Dendritic cell treated with granulocyte-macrophage colony-stimulating factor and Interleukin-4, amounts not matched to agents 40 ng/mL and 50 ng/mL, for 4 days (primary cell): ENCODE data around the gene ZNF112.

Experiments used
- H3K27ac Mint-ChIP-seq: one replicate; pipeline ENCODE4 v1.8.0; 2022; ENCODE audit warnings: mild to moderate bottlenecking, mixed read lengths
- H3K27me3 Mint-ChIP-seq: one replicate; pipeline ENCODE4 v1.8.0; 2022; ENCODE audit warnings: mild to moderate bottlenecking, mixed read lengths
- H3K36me3 Mint-ChIP-seq: one replicate; pipeline ENCODE4 v1.8.0; 2022; ENCODE audit warnings: low read depth, mixed read lengths
- H3K4me1 Mint-ChIP-seq: one replicate; pipeline ENCODE4 v1.8.0; 2022; ENCODE audit warnings: low read depth, mixed read lengths
- H3K4me3 Mint-ChIP-seq: one replicate; pipeline ENCODE4 v1.8.0; 2022; ENCODE audit warnings: mild to moderate bottlenecking, moderate library complexity, mixed read lengths
- H3K9me3 Mint-ChIP-seq: one replicate; pipeline ENCODE4 v1.8.0; 2022; ENCODE audit warnings: mixed read lengths
- intact Hi-C: fragments of 100-400 bp; cut with micrococcal nuclease; formaldehyde crosslinking; loops from one replicate; pipeline ENCODE4 v1.15.0; 2022

ZNF112 gene

DNA sequence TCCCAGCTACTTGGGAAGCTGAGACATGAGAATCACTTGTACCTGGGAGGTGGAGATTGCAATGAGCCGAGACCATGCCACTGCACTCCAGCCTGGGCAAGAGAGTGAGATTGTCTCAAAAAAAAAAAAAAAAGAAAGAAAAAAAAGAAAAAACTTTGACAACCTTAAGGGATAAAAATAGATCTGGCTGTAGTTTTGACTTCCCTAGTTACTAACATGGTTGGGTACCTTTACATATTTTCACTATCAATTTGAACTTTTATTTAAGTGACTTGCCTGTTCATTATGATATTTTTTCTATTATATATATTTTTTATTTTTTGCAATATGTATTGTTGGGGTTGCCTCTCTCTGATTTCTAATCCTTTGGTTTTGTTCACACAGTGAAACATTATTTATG lies 43.2 kb downstream of the ZNF112 start:
- Mint-ChIP-seq H3K27me3 (peaks cover 1% of the 10 kb centered on the region), H3K4me3 (no peak overlapping the region), H3K36me3 (no peaks in the 10 kb centered on the region), H3K4me1 (no peaks in the 10 kb centered on the region), H3K27ac (no peak overlapping the region), H3K9me3 (peaks cover 73% of the 10 kb centered on the region)
- intact Hi-C loops, result no loop called here

DNA sequence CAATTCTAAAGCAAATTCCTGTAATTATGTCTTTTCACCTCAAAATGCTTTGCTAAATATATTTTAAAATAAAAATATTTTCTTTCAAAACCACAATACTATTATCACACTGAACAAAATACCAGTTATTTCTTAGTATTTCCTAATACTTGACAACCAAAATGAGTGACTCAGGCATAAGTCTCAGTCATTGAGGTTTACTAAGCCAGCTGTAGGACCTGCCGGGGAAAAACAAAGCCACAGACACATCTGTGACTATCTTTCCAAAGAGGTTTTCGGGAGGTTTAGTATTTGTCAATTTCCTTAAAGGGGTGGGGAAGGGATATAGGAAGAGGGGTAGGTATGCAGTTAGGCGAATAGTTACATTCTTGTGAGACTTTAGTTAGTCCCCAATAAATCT lies 48.5 kb downstream of the ZNF112 start:
- Mint-ChIP-seq H3K4me1 (peaks cover 11% of the 10 kb centered on the region), H3K9me3 (peaks cover 54% of the 10 kb centered on the region), H3K27ac (no peak overlapping the region), H3K4me3 (no peak overlapping the region), H3K27me3 (peaks cover 3% of the 10 kb centered on the region), H3K36me3 (peaks cover 13% of the 10 kb centered on the region)
- intact Hi-C loops, result loop anchor here (10.0 kb wide), 1 partner anchor 143 kb away; the partner anchor contains the start of gene ZNF226

DNA sequence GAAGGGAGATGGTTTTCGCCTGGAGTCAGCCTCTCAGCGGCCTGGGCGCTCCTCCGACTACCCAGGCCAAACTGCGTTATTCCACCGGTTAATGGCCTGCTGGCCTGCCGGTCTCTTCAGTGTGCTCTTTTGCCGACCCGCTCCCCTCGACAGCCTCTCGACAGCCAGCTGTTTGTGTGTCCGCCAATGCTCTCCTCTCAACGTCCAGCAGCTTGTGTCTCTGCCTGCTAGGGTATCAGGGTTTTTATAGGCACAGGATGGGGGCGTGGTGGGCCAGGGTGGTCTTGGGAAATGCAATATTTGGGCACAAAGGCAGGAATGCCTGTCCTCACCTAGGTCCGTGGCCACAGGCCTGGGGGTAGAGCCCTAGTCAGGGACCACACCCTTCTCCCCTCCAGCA lies 50.2 kb downstream of the ZNF112 start:
- intact Hi-C loops, result loop anchor here (10.0 kb wide), 1 partner anchor 141 kb away; the partner anchor contains the start of gene ZNF226
- no peak overlapping the region for H3K27ac Mint-ChIP-seq
- H3K4me1 Mint-ChIP-seq, result peaks cover 11% of the 10 kb centered on the region
- no peak overlapping the region for H3K4me3 Mint-ChIP-seq
- peaks cover 47% of the 10 kb centered on the region for H3K9me3 Mint-ChIP-seq
- H3K27me3 Mint-ChIP-seq, result peaks cover 3% of the 10 kb centered on the region
- H3K36me3 Mint-ChIP-seq, result peaks cover 26% of the 10 kb centered on the region

DNA sequence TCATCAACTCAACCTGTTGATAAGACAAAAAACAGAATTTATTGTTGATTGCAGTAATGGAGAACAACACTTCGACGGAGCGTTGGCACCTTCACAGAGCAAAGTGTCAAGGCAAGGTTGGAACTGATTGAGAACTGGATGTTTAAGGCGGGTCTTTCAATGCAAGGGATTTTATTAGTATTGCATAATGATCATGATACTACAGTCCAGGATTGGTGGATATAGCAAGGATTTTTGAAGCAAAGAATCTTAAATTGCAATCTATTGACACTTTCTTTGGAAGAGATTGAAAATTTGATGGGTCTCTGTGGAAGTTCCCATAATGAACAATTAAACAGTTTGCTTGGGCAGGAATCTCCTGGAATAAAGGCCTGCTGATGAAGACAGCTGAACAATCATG lies 51.0 kb downstream of the ZNF112 start:
- H3K27me3 Mint-ChIP-seq, result peaks cover 3% of the 10 kb centered on the region
- H3K4me1 Mint-ChIP-seq, result peaks cover 11% of the 10 kb centered on the region
- H3K36me3 Mint-ChIP-seq, result peaks cover 34% of the 10 kb centered on the region
- H3K27ac Mint-ChIP-seq, result no peak overlapping the region
- intact Hi-C loops, result loop anchor here (2.0 to 10.0 kb wide), 4 partner anchors 99 to 303 kb away; partner anchors contain the start of genes ZNF225, ZNF226 and ZNF230
- H3K4me3 Mint-ChIP-seq, result peak overlapping the region; percentile 83
- H3K9me3 Mint-ChIP-seq, result peaks cover 47% of the 10 kb centered on the region

DNA sequence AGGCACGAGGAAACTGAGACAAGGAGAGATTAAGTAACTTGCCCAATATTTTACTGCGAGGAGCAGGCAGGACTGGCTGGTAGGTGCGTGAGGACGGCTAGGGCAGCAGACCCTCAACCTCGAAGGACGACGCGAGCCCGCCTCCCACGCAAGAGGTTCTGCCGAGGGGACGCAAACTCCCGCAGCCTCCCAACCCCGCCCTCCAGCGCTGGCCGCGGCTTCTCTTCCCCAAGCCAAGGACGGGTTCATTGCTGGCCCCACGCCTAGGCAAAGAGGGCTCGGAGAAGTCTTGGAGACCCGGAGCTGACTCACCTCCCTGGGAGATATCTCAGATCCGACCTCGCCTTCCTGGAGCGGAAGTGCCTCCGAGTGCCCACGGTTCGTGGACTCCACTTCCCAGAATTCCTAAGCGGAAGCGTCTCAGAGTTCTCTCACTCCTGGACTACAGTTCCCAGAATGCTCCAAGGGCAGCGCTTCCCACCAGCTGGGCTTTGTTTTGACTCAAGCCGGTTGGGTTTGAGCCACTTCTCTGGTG lies 51.8 kb downstream of the ZNF112 start, which contains the start of gene ZNF235:
TSS of gene ZNF235 (minus strand) at position 367 of the 535 bp plus-strand sequence. CDS start 1,621 bp downstream, outside the sequence.
- Mint-ChIP-seq H3K4me3 (peak within 1 kb of the TSS; percentile 83), H3K27me3 (peaks cover 3% of the 10 kb centered on the region), H3K4me1 (peaks cover 11% of the 10 kb centered on the region), H3K36me3 (peaks cover 41% of the 10 kb centered on the region), H3K27ac (peak within 1 kb of the TSS; percentile 81), H3K9me3 (peaks cover 41% of the 10 kb centered on the region)
- intact Hi-C loops, result loop anchor here (2.0 to 10.0 kb wide), 5 partner anchors 53 to 302 kb away; partner anchors contain the start of genes ZNF112, ZNF225, ZNF226 and ZNF230

DNA sequence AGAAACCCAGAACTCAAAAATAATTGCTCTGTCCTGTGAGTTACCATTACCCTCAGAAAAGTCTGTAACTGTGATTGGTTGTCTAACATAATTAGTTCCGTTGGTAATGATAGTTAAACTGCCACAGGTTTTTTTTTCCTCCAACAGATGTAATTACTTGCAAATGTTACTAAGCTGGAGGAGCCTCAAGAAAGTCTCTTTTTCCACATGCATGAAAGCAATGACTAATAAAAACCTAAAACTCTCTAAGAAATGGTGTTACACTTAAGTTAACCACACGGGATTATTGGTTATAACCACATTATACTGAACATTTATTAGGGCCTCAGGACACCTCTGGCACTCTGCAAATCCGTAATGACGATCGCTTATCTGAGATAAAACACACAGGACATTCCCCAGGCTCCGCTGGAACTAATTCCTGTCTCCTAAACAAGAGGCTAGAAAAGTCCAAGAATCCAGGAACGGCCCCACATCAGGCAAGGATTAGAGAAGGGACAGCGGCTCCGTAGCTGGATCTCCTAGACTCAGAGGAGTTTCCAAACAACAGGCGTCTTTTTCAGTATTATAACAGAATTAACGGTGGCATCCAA lies 52.4 kb downstream of the ZNF112 start:
- H3K27ac Mint-ChIP-seq, result peak overlapping the region; percentile 81
- peak overlapping the region; percentile 83 for H3K4me3 Mint-ChIP-seq
- intact Hi-C loops, result loop anchor here (2.0 to 10.0 kb wide), 5 partner anchors 53 to 301 kb away; partner anchors contain the start of genes ZNF112, ZNF225, ZNF226 and ZNF230
- H3K4me1 Mint-ChIP-seq, result peaks cover 11% of the 10 kb centered on the region
- H3K27me3 Mint-ChIP-seq, result peaks cover 3% of the 10 kb centered on the region
- H3K9me3 Mint-ChIP-seq, result peaks cover 38% of the 10 kb centered on the region
- H3K36me3 Mint-ChIP-seq, result peaks cover 48% of the 10 kb centered on the region

DNA sequence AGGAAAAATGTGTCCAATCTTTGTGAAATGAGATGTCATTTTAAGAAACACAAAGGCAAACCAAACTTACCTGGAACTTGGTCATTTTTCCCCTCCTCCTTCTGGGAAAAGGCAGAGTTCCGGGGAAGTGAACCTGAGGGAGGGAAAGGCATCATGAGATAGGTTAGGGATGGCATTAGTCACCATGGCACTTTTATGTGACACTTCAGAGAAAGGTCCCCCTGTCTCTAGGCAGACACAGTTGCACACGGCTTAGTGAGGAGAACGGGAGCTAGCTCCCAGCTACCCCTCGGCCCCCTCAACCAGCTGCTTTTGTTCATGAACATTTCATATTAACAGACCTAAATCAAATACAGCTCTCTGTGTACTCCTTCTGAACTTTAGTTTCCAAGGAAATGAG lies 53.2 kb downstream of the ZNF112 start:
- Mint-ChIP-seq H3K36me3 (peaks cover 55% of the 10 kb centered on the region), H3K27me3 (peaks cover 3% of the 10 kb centered on the region), H3K9me3 (peaks cover 31% of the 10 kb centered on the region), H3K27ac (no peak overlapping the region), H3K4me1 (peaks cover 11% of the 10 kb centered on the region), H3K4me3 (no peak overlapping the region)
- intact Hi-C loops, result loop anchor here (5.0 to 10.0 kb wide), 2 partner anchors 54 to 139 kb away; partner anchors contain the start of genes ZNF112 and ZNF226

DNA sequence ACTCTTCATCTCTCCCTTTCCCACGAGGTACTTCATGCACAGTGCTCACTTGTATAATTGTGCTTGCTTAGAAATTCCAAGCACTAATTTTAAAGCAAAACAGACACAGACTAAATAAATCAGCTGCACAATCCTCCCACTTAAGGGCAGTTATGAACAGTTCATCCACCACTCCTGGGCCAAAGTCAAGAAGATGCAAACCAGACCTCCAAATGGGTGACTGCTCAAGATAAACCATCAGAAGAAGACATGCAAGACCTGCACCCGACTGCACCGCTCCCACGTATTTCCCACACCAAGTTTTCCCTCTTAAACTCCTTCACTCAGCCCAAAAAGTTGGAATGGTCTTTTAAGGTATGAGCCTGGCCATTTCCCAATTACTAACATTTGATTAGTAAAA lies 71.5 kb downstream of the ZNF112 start:
- Mint-ChIP-seq H3K27me3 (no peaks in the 10 kb centered on the region), H3K27ac (no peak overlapping the region), H3K4me3 (no peak overlapping the region), H3K9me3 (peaks cover 89% of the 10 kb centered on the region), H3K4me1 (no peaks in the 10 kb centered on the region), H3K36me3 (peaks cover 30% of the 10 kb centered on the region)
- intact Hi-C loops, result no loop called here

DNA sequence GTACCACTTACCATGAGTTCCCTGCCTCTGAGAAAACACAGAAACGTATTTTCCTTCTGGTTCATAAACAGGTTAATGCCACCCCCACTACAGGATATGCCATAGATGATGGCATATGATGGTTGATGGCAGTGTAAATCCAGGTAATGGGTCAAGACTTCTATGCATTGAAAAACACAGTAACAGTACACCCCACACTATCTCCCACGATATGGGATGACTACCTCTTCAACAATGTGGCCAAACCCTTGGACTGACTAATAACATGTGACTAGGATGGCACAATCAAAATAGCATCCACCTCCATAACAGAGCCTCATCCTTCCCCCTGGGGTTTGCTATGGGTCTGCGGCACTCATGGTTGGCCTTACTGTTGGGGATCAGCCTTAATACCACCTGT lies 73.6 kb downstream of the ZNF112 start:
- intact Hi-C loops, result no loop called here
- Mint-ChIP-seq H3K27me3 (no peaks in the 10 kb centered on the region), H3K27ac (no peak overlapping the region), H3K9me3 (peaks cover 89% of the 10 kb centered on the region), H3K4me1 (no peaks in the 10 kb centered on the region), H3K4me3 (no peak overlapping the region), H3K36me3 (peaks cover 9% of the 10 kb centered on the region)

DNA sequence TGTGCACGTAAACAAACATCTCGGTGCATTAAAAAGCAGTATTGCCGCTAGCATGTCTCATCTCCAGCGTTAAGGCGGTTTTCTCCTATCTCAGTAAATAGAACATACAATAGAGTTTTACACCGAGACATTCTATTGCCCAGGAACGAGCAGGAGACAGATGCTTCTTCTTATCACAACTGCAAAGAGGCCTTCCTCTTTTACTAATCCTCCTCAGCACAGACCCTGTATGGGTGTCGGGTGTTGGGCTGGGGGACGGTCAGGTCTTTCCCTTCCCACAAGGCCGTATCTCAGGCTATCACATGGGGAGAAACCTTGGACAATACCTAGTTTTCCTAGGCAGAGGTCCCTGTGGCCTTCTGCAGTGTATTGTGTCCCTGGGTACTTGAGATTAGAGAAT lies 75.6 kb downstream of the ZNF112 start:
- intact Hi-C loops, result no loop called here
- Mint-ChIP-seq H3K9me3 (peaks cover 90% of the 10 kb centered on the region), H3K36me3 (peaks cover 13% of the 10 kb centered on the region), H3K27ac (no peak overlapping the region), H3K27me3 (no peaks in the 10 kb centered on the region), H3K4me3 (no peak overlapping the region), H3K4me1 (no peaks in the 10 kb centered on the region)

DNA sequence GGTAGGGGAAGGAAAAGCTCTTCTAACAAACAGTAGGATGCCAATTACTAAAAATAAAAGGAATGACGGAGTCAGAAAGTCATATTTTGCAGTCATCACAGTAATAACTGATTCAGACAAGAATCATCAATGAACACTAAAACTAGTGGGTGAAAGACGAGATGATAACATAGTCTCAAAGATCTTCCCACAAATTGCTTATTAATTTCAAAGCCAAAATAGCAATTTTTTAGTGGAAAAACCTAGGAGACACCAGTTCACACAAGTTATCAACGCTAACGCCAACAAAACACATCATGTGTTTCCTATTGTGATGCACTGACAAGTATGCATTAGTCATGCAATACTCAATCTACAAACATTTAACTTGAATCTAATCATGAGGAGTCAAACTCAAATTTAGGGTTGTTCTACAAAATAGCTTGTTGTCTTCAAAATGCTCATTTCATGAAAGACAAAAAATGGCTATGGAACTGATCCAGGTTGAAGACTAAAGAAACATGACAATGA lies 78.2 kb downstream of the ZNF112 start:
- Mint-ChIP-seq H3K4me3 (no peak overlapping the region), H3K36me3 (peaks cover 26% of the 10 kb centered on the region), H3K27me3 (no peaks in the 10 kb centered on the region), H3K9me3 (peaks cover 90% of the 10 kb centered on the region), H3K27ac (no peak overlapping the region), H3K4me1 (no peaks in the 10 kb centered on the region)
- intact Hi-C loops, result no loop called here

DNA sequence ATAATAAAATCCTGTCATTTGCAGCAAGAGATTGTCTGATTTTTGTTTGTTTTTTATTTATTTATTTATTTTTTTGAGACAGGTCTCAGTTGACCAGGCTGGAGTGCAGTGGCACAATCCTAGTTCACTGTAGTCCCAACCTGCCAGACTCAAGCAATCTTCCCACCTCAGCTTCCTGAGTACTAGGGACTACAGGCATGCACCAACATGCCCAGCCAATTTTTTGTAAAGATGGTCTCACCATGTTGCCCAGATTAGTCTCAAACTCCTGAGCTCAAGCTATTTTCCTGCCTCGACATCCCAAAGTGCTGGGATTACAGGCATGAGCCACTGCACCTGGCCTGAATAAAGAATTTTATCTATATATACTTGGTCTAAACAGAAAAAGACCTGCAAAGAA lies 79.1 kb downstream of the ZNF112 start:
- H3K36me3 Mint-ChIP-seq, result peaks cover 26% of the 10 kb centered on the region
- peaks cover 91% of the 10 kb centered on the region for H3K9me3 Mint-ChIP-seq
- intact Hi-C loops, result no loop called here
- no peaks in the 10 kb centered on the region for H3K27me3 Mint-ChIP-seq
- H3K4me1 Mint-ChIP-seq, result no peaks in the 10 kb centered on the region
- H3K27ac Mint-ChIP-seq, result no peak overlapping the region
- no peak overlapping the region for H3K4me3 Mint-ChIP-seq
